Fibroblast of the aortic adventitia (primary cell): ENCODE results near the gene BABAM2. TPM values are rescaled to one million over a fixed set of nuclear protein-coding genes. Genes with fewer than 3 reads are reported as not detected.
"Not testable (repeated sequence)": the region's sequence is repeated elsewhere in the genome, so short reads cannot be mapped to it uniquely, and the experiment has no call there.

Source experiments
- DNase-seq: peaks from one replicate; pipeline ENCODE4 v3.0.0-alpha.2; 2010; ENCODE audit warnings: low read depth
- H3K4me3 ChIP-seq: 2 replicates; pipeline ENCODE4 v1.5.1; 2011; ENCODE audit warnings: low read depth, mild to moderate bottlenecking, control low read depth, low read length, moderate library complexity
- CTCF ChIP-seq: IDR thresholded peaks from 2 replicates; pipeline ENCODE4 v1.5.1; 2011; ENCODE audit warnings: mild to moderate bottlenecking, low read length, control low read depth, inconsistent platforms; ENCODE audit not compliant: insufficient read depth
- total RNA-seq: library from RNA; depleted of rRNA; stranded (reverse); fragments of >200 nt; gene quantifications from 2 replicates; pipeline ENCODE4 v1.2.3, GENCODE V29; 2012; ENCODE audit warnings: low replicate concordance

BABAM2 gene
- total RNA-seq, 1 donor: 45.3 TPM

GRCh38 chr2:28325567-28326468, 435.3 kb downstream of the BABAM2 start:
- TF ChIP-seq CTCF: no peak
- no peak overlapping the region for H3K4me3 ChIP-seq
- DNase-seq: no peak

GRCh38 chr2:28326469-28326805, 435.9 kb downstream of the BABAM2 start:
- no peak overlapping the region for H3K4me3 ChIP-seq
- no peak for DNase-seq
- TF ChIP-seq CTCF: no peak

- DNase-seq: peak; percentile 59
- H3K4me3 ChIP-seq: no peak overlapping the region
- TF ChIP-seq CTCF: no peak
These were observed 436.5 kb downstream of the BABAM2 start for GRCh38 chr2:28326881-28327505.

- H3K4me3 ChIP-seq: no peak overlapping the region
- DNase-seq: no peak
- TF ChIP-seq CTCF: no peak
These were observed 437.0 kb downstream of the BABAM2 start for GRCh38 chr2:28327581-28327955.

GRCh38 chr2:28327956-28328922, 437.7 kb downstream of the BABAM2 start:
- DNase-seq: peak; percentile 71
- no peak overlapping the region for H3K4me3 ChIP-seq
- TF ChIP-seq CTCF: no peak

GRCh38 chr2:28329184-28329583, 438.7 kb downstream of the BABAM2 start:
- DNase-seq: no peak
- no peak for TF ChIP-seq CTCF
- H3K4me3 ChIP-seq: no peak overlapping the region

GRCh38 chr2:28330722-28331121, 440.2 kb downstream of the BABAM2 start:
- H3K4me3 ChIP-seq, DNase-seq: not testable (repeated sequence)

- not testable (repeated sequence) for DNase-seq, H3K4me3 ChIP-seq
These were observed 441.3 kb downstream of the BABAM2 start for GRCh38 chr2:28331797-28332196.
